CD4-positive, alpha-beta T cell treated with Interferon alpha-2 for 1 hour (primary cell): ENCODE data around the gene SERPINH1.

Experiments
- DNase-seq, 2 donors: peaks; one replicate each; pipeline ENCODE4 v3.0.0-alpha.2; 2020 to 2022

SERPINH1 gene

GRCh38 chr11:75602951-75603350 is 40.9 kb downstream of the SERPINH1 start:
- DNase-seq = no peak

GRCh38 chr11:75603791-75604736 is 42.0 kb downstream of the SERPINH1 start:
- DNase-seq = no peak

- DNase-seq = no peak
Observed at GRCh38 chr11:75606099-75606498, 44.0 kb downstream of the SERPINH1 start.

GRCh38 chr11:75611823-75612222 is 49.8 kb downstream of the SERPINH1 start:
- no peak for DNase-seq

GRCh38 chr11:75615751-75616150 is 53.7 kb downstream of the SERPINH1 start:
- DNase-seq = no peak

GRCh38 chr11:75616281-75616680 is 54.2 kb downstream of the SERPINH1 start:
- no peak for DNase-seq
